ENCODE data around the gene PAPLN.

PAPLN gene

DNA sequence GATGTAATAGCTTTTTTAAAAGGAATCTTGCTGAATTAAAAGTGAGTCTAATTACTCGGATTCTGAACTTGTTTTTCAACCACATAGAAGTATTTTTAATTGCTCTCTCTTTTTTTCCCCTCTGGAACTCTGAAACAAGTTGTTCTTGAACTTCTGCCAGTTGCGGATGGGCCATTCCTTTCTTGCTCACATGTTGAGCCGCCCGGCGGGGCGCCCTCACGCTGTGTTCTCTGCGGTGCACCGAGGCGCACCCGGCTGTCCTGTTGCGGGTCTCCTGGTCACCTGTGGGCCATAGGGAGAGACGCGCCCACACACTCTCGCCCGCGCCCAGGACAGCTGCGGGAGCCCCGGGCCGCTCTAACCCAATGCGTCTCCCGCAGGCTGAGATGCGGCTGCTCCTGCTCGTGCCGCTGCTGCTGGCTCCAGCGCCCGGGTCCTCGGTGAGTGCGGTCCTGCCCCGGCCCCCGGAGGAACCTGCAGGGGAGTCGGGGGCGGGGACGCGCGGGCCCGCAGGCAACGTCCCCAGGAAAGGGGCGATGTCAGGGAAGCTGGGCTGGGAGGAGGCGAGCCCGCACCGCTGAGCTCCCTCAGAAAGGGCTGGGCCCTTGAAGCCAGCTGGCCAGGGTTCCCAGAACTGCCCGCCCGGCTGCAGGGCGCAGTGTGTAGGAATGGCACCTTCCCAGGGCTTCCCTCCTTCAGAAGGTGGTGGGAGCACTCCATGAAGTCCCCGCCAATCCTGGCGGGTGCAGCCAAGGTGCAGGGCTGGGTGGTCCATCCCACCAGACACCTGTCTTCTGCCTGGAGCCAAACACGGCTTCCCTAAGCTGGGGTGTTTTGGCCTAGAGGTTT lies 2.3 kb downstream of the PAPLN start:
- Histone ChIP-seq H2AFZ (ENCODE audit: insufficient read depth, low read length, poor library complexity) (no peak overlapping the region), H3K27me3 (ENCODE audit: insufficient read depth, low read length) (peaks cover 53% of the 10 kb centered on the region), H3K4me2 (ENCODE audit: low read length) (peak overlapping the region; percentile 18), H2BK12ac (ENCODE audit: low read length) (no peak overlapping the region), H3K79me1 (ENCODE audit: low read length) (no peaks in the 10 kb centered on the region), H4K91ac (ENCODE audit: low read depth, low read length) (no peak overlapping the region), H2BK5ac (ENCODE audit: low read depth, low read length, poor library complexity) (no peak overlapping the region), H3K4me3 (ENCODE audit: low read depth, low read length) (no peak overlapping the region), H3K23ac (ENCODE audit: low read length) (no peak overlapping the region), H4K8ac (ENCODE audit: low read depth, low read length) (no peak overlapping the region), H3K18ac (ENCODE audit: low read length) (no peak overlapping the region), H3K9me3 (ENCODE audit: insufficient read depth, low read depth, low read length) (peaks cover 2% of the 10 kb centered on the region), H3K36me3 (ENCODE audit: control insufficient read depth in 1 of 2, insufficient read depth in 2 of 2, low read length in 2 of 2) (no peaks in the 10 kb centered on the region), H2BK120ac (ENCODE audit: insufficient read depth, low read length, poor library complexity) (no peak overlapping the region), H3K4me1 (ENCODE audit: control insufficient read depth in 1 of 2, insufficient read depth in 2 of 2, low read length in 2 of 2) (peaks cover 8 to 10% of the 10 kb centered on the region in 2 experiments), H4K12ac (ENCODE audit: low read depth, low read length) (no peak overlapping the region), H2AK5ac (ENCODE audit: low read length) (no peak overlapping the region), H3K27ac (ENCODE audit: low read depth, low read length) (no peak overlapping the region), H3K14ac (ENCODE audit: low read length) (no peak overlapping the region), H3K9ac (ENCODE audit: low read length) (no peak overlapping the region), H3K4ac (ENCODE audit: low read depth, low read length) (no peak overlapping the region), H3K79me2 (ENCODE audit: control insufficient read depth, insufficient read depth, low read length, poor library complexity) (no peaks in the 10 kb centered on the region)
- DNase-seq, result peak in 1 of 2 donors; percentile 28
- WGBS (ENCODE audit: extremely low coverage, insufficient coverage, insufficient read length), result no CpG with 5 or more reads among the region's 48 CpGs

DNA sequence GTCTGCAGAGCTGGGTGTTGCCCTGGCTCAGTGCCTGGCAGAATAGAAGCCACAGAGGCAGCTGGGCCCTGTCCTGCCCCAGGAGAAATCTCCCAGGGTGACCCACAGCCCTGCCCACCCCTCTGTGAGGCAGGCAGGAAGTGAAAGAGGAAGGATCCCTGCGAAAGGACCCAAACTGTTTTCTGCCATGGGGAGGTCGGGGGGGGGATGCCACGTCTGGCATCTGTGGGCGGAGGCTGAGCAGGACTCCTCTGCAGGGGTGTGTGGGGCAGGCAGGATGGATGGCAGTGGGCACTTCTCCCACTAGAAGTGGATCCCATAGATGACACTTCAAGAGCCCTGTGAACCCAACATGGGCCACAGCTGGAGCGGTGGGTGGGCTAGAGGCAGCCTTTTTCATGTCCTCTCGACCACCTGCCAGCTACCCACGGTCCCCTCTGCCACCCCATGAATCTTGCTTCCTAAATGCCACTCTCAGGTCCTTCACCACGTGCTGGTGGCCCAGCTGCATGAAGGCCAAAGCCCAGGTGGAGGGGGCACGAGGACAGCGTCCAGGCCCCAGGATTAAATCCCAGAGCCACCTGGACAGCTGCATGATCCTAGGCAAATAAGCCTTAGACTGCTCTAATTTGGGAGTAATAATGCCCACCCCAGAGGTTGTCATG lies 3.6 kb downstream of the PAPLN start:
- H3K4me3 ChIP-seq (ENCODE audit: low read depth, low read length), result no peak overlapping the region
- H2BK120ac ChIP-seq (ENCODE audit: insufficient read depth, low read length, poor library complexity), result no peak overlapping the region
- H2BK5ac ChIP-seq (ENCODE audit: low read depth, low read length, poor library complexity), result no peak overlapping the region
- H3K4me2 ChIP-seq (ENCODE audit: low read length), result no peak overlapping the region
- H3K79me1 ChIP-seq (ENCODE audit: low read length), result no peaks in the 10 kb centered on the region
- no peak for DNase-seq
- no peak overlapping the region for H4K91ac ChIP-seq (ENCODE audit: low read depth, low read length)
- no peak overlapping the region for H3K18ac ChIP-seq (ENCODE audit: low read length)
- H3K36me3 ChIP-seq (ENCODE audit: control insufficient read depth in 1 of 2, insufficient read depth in 2 of 2, low read length in 2 of 2), result no peaks in the 10 kb centered on the region
- no peak overlapping the region for H2AFZ ChIP-seq (ENCODE audit: insufficient read depth, low read length, poor library complexity)
- H3K27me3 ChIP-seq (ENCODE audit: insufficient read depth, low read length), result peaks cover 42% of the 10 kb centered on the region
- H4K12ac ChIP-seq (ENCODE audit: low read depth, low read length), result no peak overlapping the region
- H3K14ac ChIP-seq (ENCODE audit: low read length), result no peak overlapping the region
- H3K27ac ChIP-seq (ENCODE audit: low read depth, low read length), result no peak overlapping the region
- H3K4me1 ChIP-seq (ENCODE audit: control insufficient read depth in 1 of 2, insufficient read depth in 2 of 2, low read length in 2 of 2), result peaks cover 8 to 10% of the 10 kb centered on the region in 2 experiments
- no peaks in the 10 kb centered on the region for H3K79me2 ChIP-seq (ENCODE audit: control insufficient read depth, insufficient read depth, low read length, poor library complexity)
- H3K9ac ChIP-seq (ENCODE audit: low read length), result no peak overlapping the region
- H2BK12ac ChIP-seq (ENCODE audit: low read length), result no peak overlapping the region
- H3K9me3 ChIP-seq (ENCODE audit: insufficient read depth, low read depth, low read length), result peaks cover 2% of the 10 kb centered on the region
- H2AK5ac ChIP-seq (ENCODE audit: low read length), result no peak overlapping the region
- no peak overlapping the region for H3K23ac ChIP-seq (ENCODE audit: low read length)
- no peak overlapping the region for H4K8ac ChIP-seq (ENCODE audit: low read depth, low read length)
- no peak overlapping the region for H3K4ac ChIP-seq (ENCODE audit: low read depth, low read length)
- WGBS (ENCODE audit: extremely low coverage, insufficient coverage, insufficient read length), result no CpG with 5 or more reads among the region's 10 CpGs

DNA sequence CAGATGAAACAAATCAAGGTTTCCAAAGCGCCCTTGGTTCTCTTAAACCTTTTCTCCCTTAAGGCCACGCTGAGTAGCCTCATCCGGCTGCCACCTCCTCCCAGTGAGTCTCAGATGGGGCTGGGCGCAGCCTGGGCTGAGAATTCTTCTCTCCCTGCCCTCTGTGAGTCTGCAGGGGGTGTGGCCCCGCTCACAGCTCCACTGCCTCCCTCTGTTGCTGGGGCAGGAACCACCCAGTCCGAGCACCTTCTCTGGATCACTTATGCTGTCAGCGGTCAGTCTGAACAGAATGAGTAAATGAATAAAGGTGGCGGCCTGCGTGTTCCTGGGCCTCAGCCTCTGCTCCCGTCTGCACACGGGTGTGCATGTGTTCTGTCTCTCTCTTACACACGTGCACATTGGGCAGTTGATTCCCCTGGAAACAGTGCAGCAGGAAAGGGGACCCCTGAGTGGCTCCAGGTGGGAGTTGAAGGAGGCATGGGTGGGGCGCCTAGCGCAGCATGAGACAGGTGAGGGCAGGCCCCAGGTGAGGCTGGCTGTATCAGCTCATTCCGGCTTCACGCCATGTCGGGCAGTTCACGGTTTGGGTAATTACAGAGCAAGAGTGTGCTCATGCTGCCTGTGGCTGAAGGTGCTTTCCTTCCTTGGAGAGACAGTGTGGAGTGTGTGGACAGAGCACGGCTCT lies 4.3 kb downstream of the PAPLN start:
- Histone ChIP-seq H4K91ac (ENCODE audit: low read depth, low read length) (no peak overlapping the region), H3K27me3 (ENCODE audit: insufficient read depth, low read length) (peaks cover 38% of the 10 kb centered on the region), H3K4me1 (ENCODE audit: control insufficient read depth in 1 of 2, insufficient read depth in 2 of 2, low read length in 2 of 2) (peaks cover 8 to 10% of the 10 kb centered on the region in 2 experiments), H3K14ac (ENCODE audit: low read length) (no peak overlapping the region), H3K9me3 (ENCODE audit: insufficient read depth, low read depth, low read length) (peaks cover 2% of the 10 kb centered on the region), H4K12ac (ENCODE audit: low read depth, low read length) (no peak overlapping the region), H2BK12ac (ENCODE audit: low read length) (no peak overlapping the region), H3K4me3 (ENCODE audit: low read depth, low read length) (no peak overlapping the region), H2AK5ac (ENCODE audit: low read length) (no peak overlapping the region), H3K23ac (ENCODE audit: low read length) (no peak overlapping the region), H2AFZ (ENCODE audit: insufficient read depth, low read length, poor library complexity) (no peak overlapping the region), H2BK5ac (ENCODE audit: low read depth, low read length, poor library complexity) (no peak overlapping the region), H3K4me2 (ENCODE audit: low read length) (no peak overlapping the region), H3K36me3 (ENCODE audit: control insufficient read depth in 1 of 2, insufficient read depth in 2 of 2, low read length in 2 of 2) (no peaks in the 10 kb centered on the region), H3K27ac (ENCODE audit: low read depth, low read length) (no peak overlapping the region), H3K79me1 (ENCODE audit: low read length) (no peaks in the 10 kb centered on the region), H3K79me2 (ENCODE audit: control insufficient read depth, insufficient read depth, low read length, poor library complexity) (no peaks in the 10 kb centered on the region), H3K18ac (ENCODE audit: low read length) (no peak overlapping the region), H4K8ac (ENCODE audit: low read depth, low read length) (no peak overlapping the region), H3K4ac (ENCODE audit: low read depth, low read length) (no peak overlapping the region), H3K9ac (ENCODE audit: low read length) (no peak overlapping the region), H2BK120ac (ENCODE audit: insufficient read depth, low read length, poor library complexity) (no peak overlapping the region)
- no CpG with 5 or more reads among the region's 19 CpGs for WGBS (ENCODE audit: extremely low coverage, insufficient coverage, insufficient read length)
- no peak for DNase-seq

DNA sequence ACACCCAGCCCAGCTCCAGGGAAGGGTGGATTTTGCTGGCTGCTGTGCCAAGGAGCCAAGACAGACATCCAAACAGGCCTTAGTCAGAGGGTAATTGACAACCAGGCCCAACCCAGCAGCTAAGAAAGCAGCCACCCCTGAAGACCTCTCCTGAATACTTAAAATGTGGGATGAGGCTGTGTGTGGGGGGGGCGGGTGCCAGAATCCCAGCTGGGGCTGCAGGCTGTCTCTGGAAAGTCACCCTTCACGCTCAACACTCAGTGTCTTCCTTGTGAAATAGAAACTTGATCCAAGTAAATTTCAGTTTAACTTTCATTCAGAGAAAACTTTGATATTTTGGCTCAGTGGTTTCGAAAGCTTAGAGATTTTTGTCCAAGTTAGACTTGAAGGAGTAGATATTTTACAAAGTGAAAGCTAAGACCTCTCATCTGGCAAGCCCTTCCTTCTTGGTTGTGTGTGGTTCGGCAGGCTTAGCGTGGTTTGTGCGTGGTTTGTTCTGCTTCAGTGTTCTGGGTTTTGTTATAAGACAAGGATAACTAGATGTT lies 5.1 kb downstream of the PAPLN start:
- Histone ChIP-seq H3K79me2 (ENCODE audit: control insufficient read depth, insufficient read depth, low read length, poor library complexity) (no peaks in the 10 kb centered on the region), H3K4me2 (ENCODE audit: low read length) (no peak overlapping the region), H3K36me3 (ENCODE audit: control insufficient read depth in 1 of 2, insufficient read depth in 2 of 2, low read length in 2 of 2) (no peaks in the 10 kb centered on the region), H4K91ac (ENCODE audit: low read depth, low read length) (no peak overlapping the region), H3K4me1 (ENCODE audit: control insufficient read depth in 1 of 2, insufficient read depth in 2 of 2, low read length in 2 of 2) (peaks cover 5 to 7% of the 10 kb centered on the region in 2 experiments), H3K14ac (ENCODE audit: low read length) (no peak overlapping the region), H3K27ac (ENCODE audit: low read depth, low read length) (no peak overlapping the region), H3K18ac (ENCODE audit: low read length) (no peak overlapping the region), H3K27me3 (ENCODE audit: insufficient read depth, low read length) (peaks cover 31% of the 10 kb centered on the region), H3K79me1 (ENCODE audit: low read length) (no peaks in the 10 kb centered on the region), H3K23ac (ENCODE audit: low read length) (no peak overlapping the region), H2AK5ac (ENCODE audit: low read length) (no peak overlapping the region), H3K4ac (ENCODE audit: low read depth, low read length) (no peak overlapping the region), H2BK120ac (ENCODE audit: insufficient read depth, low read length, poor library complexity) (no peak overlapping the region), H3K9ac (ENCODE audit: low read length) (no peak overlapping the region), H2BK12ac (ENCODE audit: low read length) (no peak overlapping the region), H3K4me3 (ENCODE audit: low read depth, low read length) (no peak overlapping the region), H3K9me3 (ENCODE audit: insufficient read depth, low read depth, low read length) (peaks cover 2% of the 10 kb centered on the region), H4K8ac (ENCODE audit: low read depth, low read length) (no peak overlapping the region), H2AFZ (ENCODE audit: insufficient read depth, low read length, poor library complexity) (no peak overlapping the region), H2BK5ac (ENCODE audit: low read depth, low read length, poor library complexity) (no peak overlapping the region), H4K12ac (ENCODE audit: low read depth, low read length) (no peak overlapping the region)
- no CpG with 5 or more reads among the region's 6 CpGs for WGBS (ENCODE audit: extremely low coverage, insufficient coverage, insufficient read length)
- no peak for DNase-seq

All from trophoblast cell (in vitro differentiated cells and primary cell).